ENCODE data around the gene NRIP3.

DNA sequence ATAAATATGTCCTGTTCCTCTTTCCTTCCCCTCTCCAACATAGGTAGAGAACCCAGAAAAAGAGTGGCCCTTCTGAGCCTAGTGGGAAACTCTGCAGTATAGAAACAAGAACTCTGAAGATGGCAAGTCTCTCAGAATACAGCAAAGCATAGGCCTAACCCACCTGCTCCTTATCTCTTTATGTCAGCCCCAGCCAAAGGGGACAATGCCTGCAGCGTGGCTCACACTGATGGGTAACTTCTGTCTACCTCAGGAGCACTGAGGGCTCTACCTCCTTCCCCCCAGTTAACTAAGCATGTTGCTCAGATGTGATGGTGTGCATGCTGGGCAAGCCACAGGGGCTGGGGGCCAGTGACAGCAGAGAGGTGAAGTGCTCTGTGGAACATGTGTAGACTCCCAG is 4.9 kb upstream of the NRIP3 start:
- no peak for TF ChIP-seq TAF1 (conservative IDR thresholded peaks at IDR 0.05)
- TF ChIP-seq, protein P1, sequence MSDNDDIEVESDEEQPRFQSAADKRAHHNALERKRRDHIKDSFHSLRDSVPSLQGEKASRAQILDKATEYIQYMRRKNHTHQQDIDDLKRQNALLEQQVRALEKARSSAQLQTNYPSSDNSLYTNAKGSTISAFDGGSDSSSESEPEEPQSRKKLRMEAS (IDR thresholded peaks at IDR 0.05), result no peak
- no peak for TF ChIP-seq CTCF (IDR thresholded peaks at IDR 0.05; ENCODE audit: low read depth, low read length, missing input control)
- TF ChIP-seq, protein P2, sequence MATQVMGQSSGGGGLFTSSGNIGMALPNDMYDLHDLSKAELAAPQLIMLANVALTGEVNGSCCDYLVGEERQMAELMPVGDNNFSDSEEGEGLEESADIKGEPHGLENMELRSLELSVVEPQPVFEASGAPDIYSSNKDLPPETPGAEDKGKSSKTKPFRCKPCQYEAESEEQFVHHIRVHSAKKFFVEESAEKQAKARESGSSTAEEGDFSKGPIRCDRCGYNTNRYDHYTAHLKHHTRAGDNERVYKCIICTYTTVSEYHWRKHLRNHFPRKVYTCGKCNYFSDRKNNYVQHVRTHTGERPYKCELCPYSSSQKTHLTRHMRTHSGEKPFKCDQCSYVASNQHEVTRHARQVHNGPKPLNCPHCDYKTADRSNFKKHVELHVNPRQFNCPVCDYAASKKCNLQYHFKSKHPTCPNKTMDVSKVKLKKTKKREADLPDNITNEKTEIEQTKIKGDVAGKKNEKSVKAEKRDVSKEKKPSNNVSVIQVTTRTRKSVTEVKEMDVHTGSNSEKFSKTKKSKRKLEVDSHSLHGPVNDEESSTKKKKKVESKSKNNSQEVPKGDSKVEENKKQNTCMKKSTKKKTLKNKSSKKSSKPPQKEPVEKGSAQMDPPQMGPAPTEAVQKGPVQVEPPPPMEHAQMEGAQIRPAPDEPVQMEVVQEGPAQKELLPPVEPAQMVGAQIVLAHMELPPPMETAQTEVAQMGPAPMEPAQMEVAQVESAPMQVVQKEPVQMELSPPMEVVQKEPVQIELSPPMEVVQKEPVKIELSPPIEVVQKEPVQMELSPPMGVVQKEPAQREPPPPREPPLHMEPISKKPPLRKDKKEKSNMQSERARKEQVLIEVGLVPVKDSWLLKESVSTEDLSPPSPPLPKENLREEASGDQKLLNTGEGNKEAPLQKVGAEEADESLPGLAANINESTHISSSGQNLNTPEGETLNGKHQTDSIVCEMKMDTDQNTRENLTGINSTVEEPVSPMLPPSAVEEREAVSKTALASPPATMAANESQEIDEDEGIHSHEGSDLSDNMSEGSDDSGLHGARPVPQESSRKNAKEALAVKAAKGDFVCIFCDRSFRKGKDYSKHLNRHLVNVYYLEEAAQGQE (IDR thresholded peaks at IDR 0.05), result no peak
- TF ChIP-seq EGR1 (IDR thresholded peaks at IDR 0.05; ENCODE audit: low read depth in 2 of 2), result no peak
- TF ChIP-seq JUND (IDR thresholded peaks at IDR 0.05), result no peak
- TF ChIP-seq ATF3 (IDR thresholded peaks at IDR 0.05), result no peak
- no peak for TF ChIP-seq GABPA (IDR thresholded peaks at IDR 0.05 in 1 of 2, conservative IDR thresholded peaks at IDR 0.05 in 1 of 2)
- no peak for TF ChIP-seq RAD21 (IDR thresholded peaks at IDR 0.05)
- no peak for TF ChIP-seq SP1 (IDR thresholded peaks at IDR 0.05)
- TF ChIP-seq, protein P3, sequence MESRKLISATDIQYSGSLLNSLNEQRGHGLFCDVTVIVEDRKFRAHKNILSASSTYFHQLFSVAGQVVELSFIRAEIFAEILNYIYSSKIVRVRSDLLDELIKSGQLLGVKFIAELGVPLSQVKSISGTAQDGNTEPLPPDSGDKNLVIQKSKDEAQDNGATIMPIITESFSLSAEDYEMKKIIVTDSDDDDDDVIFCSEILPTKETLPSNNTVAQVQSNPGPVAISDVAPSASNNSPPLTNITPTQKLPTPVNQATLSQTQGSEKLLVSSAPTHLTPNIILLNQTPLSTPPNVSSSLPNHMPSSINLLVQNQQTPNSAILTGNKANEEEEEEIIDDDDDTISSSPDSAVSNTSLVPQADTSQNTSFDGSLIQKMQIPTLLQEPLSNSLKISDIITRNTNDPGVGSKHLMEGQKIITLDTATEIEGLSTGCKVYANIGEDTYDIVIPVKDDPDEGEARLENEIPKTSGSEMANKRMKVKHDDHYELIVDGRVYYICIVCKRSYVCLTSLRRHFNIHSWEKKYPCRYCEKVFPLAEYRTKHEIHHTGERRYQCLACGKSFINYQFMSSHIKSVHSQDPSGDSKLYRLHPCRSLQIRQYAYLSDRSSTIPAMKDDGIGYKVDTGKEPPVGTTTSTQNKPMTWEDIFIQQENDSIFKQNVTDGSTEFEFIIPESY (IDR thresholded peaks at IDR 0.05), result no peak
- no peak for TF ChIP-seq FOXA1 (IDR thresholded peaks at IDR 0.05)
- no peak for TF ChIP-seq YY1 (IDR thresholded peaks at IDR 0.05)
- TF ChIP-seq HNF4A (conservative IDR thresholded peaks at IDR 0.05), result no peak

All from liver (tissue), 3 donors.